NK-92 treated with Interleukin-12 subunit alpha and Interleukin-12 subunit beta, amount 100 ng/mL, for 24 hours (cell line): ENCODE results near the gene LMBR1.
"Not testable (repeated sequence)": the region's sequence is repeated elsewhere in the genome, so short reads cannot be mapped to it uniquely, and the experiment has no call there.

Experiments
- DNase-seq: peaks from one replicate; lab custom pipeline; 2025; lab: John Stamatoyannopoulos, UW

Gene LMBR1

GRCh38 chr7:156892821-156893706 is at the start of gene LMBR1:
Gene LMBR1 (minus strand): TSS chr7:156893183. CDS start chr7:156892993, 190 bp downstream.
- peak; percentile 92 for DNase-seq

- DNase-seq, result no peak
Measured at GRCh38 chr7:156942708-156943090, 49.7 kb upstream of the LMBR1 start.

GRCh38 chr7:156941393-156942182 is 48.6 kb upstream of the LMBR1 start:
- DNase-seq, result no peak

GRCh38 chr7:156940421-156941122 is 47.6 kb upstream of the LMBR1 start:
- no peak for DNase-seq

GRCh38 chr7:156936766-156937165 is 43.8 kb upstream of the LMBR1 start:
- not testable (repeated sequence) for DNase-seq

- no peak for DNase-seq
Measured at GRCh38 chr7:156935250-156935649, 42.3 kb upstream of the LMBR1 start.

- no peak for DNase-seq
Measured at GRCh38 chr7:156932006-156932405, 39.0 kb upstream of the LMBR1 start.

- no peak for DNase-seq
Measured at GRCh38 chr7:156929789-156930539, 37.0 kb upstream of the LMBR1 start.

- DNase-seq, result no peak
Measured at GRCh38 chr7:156928406-156928747, 35.4 kb upstream of the LMBR1 start.

- no peak for DNase-seq
Measured at GRCh38 chr7:156927571-156928405, 34.8 kb upstream of the LMBR1 start.

- not testable (repeated sequence) for DNase-seq
Measured at GRCh38 chr7:156925821-156926220, 32.8 kb upstream of the LMBR1 start.

- not testable (repeated sequence) for DNase-seq
Measured at GRCh38 chr7:156922304-156922703, 29.3 kb upstream of the LMBR1 start.

- not testable (repeated sequence) for DNase-seq
Measured at GRCh38 chr7:156920487-156921373, 27.7 kb upstream of the LMBR1 start.

- DNase-seq, result no peak
Measured at GRCh38 chr7:156920076-156920475, 27.1 kb upstream of the LMBR1 start.

- DNase-seq, result no peak
Measured at GRCh38 chr7:156919132-156919713, 26.2 kb upstream of the LMBR1 start.

GRCh38 chr7:156918635-156919034 is 25.7 kb upstream of the LMBR1 start:
- no peak for DNase-seq

- DNase-seq, result not testable (repeated sequence)
Measured at GRCh38 chr7:156909574-156910252, 16.7 kb upstream of the LMBR1 start.

- no peak for DNase-seq
Measured at GRCh38 chr7:156907656-156908055, 14.7 kb upstream of the LMBR1 start.

- no peak for DNase-seq
Measured at GRCh38 chr7:156906200-156906649, 13.2 kb upstream of the LMBR1 start.
